ENCODE results near the gene MEG3.

Gene MEG3

DNA sequence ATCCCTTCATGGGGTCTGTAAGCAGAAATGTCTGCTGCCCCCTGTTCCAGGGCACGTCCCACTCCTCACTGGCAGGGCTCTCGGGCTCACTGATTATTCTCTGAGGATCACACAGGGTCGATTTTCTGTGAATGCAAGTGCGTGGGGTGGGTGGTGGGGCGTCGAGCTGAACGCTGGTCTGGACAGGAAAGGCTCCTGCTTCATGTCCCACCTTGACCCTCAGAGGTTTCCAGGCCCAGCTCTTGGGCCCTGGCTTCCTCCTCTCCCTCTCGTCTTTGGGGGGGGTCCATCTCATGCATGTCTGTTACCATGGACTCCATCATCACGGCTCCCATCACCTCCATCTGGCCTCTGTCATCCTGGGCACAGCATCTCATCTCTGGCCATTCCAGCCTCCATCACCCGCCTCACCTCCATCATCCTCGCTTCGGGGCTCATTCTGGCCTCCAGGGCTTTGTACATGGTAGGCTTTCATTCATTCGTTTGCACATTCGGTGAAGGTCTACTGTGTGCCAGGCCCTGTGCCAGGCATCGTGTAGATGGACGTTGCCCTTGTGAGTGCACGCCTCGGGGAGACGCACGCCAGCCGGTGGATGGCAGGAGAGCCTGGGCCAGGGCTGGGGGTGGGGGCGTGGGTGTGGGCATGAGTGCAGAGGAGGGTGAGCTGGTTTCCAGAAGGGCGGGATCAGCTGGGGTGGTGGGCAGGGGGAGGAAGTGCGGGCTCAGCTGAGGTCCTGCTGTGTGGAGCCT lies 42.9 kb downstream of the MEG3 start:
- TF ChIP-seq, protein P1, sequence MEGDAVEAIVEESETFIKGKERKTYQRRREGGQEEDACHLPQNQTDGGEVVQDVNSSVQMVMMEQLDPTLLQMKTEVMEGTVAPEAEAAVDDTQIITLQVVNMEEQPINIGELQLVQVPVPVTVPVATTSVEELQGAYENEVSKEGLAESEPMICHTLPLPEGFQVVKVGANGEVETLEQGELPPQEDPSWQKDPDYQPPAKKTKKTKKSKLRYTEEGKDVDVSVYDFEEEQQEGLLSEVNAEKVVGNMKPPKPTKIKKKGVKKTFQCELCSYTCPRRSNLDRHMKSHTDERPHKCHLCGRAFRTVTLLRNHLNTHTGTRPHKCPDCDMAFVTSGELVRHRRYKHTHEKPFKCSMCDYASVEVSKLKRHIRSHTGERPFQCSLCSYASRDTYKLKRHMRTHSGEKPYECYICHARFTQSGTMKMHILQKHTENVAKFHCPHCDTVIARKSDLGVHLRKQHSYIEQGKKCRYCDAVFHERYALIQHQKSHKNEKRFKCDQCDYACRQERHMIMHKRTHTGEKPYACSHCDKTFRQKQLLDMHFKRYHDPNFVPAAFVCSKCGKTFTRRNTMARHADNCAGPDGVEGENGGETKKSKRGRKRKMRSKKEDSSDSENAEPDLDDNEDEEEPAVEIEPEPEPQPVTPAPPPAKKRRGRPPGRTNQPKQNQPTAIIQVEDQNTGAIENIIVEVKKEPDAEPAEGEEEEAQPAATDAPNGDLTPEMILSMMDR (IDR thresholded peaks at IDR 0.05; ENCODE audit: low read depth, low read length, missing control alignments) = no peak
- no peak for DNase-seq (ENCODE audit: extremely low read depth, low read depth)
- H3K4me3 ChIP-seq (replicated peaks; ENCODE audit: low read depth, low read length) = no peak overlapping the region

DNA sequence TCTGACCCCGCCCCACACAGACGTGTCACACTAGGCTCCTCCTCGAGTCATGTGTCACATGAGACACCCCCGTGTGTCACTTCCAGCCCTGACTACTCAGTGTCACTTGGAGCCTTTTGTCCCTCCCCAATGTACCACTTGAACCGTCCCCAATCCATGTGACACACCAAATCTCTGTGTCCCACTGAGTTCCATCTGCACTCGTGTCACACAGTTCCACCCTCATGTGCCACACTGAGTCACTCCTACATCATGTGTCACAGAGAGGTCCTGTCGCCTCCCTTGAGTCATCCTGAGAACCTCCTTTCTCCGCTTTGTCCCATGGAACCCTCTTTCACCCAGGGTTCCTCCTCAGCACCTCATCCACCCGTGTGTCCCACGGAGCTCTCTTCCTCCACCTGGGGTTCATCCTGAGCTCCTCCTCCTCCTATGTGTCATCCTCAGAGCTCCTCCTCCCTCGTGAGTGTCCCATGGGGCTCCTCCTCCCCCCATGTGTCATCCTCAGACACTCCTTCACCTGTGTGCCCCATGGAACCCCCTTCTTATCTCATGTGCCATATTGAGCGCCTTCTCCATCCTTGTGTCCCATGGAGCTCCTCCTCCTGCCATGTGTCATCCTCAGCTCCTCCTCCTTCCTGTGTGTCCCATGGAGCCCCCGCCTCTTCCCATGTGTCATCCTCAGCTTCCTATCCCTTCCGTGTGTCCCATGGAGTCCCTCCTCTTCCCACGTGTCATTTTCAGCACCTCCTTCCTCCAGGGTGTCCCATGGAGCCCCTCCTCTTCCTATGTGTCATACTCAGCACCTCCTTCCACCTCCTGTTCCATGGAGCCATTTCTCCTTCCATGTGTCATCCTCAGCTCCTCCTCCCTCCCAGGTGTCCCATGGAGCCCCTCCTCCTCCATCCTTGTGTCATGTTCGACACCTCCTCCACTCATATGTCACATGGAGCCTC lies 45.6 kb downstream of the MEG3 start:
- DNase-seq (ENCODE audit: extremely low read depth, low read depth) = no peak
- TF ChIP-seq, protein P1 (IDR thresholded peaks at IDR 0.05; ENCODE audit: low read depth, low read length, missing control alignments) = no peak

DNA sequence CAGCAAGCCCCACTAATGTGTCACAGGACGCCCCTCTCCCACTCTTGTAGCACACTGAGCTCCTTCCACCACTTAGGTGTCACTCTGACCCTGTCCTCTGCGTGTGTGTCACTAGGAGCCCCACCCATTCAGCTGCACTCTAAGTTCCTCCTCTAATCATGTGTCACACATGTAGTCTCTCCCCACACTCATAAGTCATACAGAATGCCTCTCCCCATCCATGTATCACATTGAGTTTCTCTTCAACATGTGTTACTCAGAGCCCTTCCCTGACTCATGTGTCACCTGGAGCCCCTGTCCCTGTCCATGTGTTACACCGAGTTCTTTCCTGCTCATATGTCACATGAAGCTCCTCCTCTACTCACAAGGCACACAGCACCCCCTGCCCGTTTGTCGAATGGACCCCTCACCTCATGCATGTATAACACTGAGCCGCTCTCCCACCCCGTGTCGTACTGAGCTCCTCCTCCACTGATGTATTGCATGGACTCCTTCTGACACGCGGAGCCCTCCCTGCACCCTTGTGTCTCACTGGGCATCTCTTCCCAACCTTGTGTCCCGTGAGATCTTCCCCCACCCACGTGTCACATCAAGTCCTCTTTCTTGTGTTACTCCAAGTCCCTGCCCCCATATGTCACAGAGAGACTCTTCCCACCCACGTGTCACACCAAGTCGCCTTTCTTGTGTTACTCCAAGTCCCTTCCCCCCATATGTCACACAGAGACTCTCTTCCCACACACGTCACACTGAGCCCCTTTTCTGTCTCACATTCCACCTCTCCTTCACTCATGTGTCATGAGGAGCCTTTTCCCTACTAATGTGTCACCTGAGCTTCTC lies 46.6 kb downstream of the MEG3 start:
- no peak overlapping the region for H3K4me3 ChIP-seq (replicated peaks; ENCODE audit: low read depth, low read length)
- DNase-seq (ENCODE audit: extremely low read depth, low read depth) = no peak
- TF ChIP-seq, protein P1 (IDR thresholded peaks at IDR 0.05; ENCODE audit: low read depth, low read length, missing control alignments) = no peak

More for the DNA sequence above, 45.6 kb downstream of the MEG3 start:
- H3K4me3 ChIP-seq (replicated peaks; ENCODE audit: low read depth, low read length) = no peak overlapping the region

DNA sequence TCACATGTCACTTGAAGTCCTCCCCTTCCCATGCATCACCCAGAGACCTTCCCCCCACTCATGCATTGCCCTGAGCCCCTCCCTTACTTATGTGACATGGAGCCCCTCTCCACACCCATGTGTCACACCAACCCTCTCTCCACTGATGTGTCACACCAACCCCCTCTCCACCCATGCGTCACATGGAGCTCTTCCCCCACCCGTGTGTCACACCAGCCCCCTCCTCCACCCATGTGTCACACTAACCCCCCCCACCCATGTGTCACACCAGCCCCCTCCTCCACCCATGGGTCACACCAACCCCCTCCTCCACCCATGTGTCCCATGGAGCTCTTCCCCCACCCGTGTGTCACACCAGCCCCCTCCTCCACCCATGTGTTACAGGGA lies 47.2 kb downstream of the MEG3 start:
- DNase-seq (ENCODE audit: extremely low read depth, low read depth) = no peak

DNA sequence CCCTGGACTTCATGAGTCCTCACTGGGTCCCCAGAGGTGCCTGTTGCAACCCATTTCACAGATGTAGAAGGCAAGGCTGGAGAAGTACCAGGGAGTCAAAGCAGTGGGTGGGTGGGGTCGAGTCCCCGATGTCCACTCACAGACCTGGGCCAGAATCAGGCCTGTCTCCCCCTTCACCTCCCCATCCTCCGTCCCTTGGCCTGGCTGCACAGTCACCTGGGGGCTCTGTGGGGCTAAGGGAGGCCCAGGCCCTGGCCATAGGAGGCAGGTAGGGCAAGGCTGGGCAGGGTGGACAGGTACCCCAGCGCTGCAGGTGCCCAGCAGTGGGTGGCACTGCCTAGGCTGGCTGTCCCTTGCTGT lies 48.1 kb downstream of the MEG3 start:
- H3K4me3 ChIP-seq (replicated peaks; ENCODE audit: low read depth, low read length) = no peak overlapping the region
- DNase-seq (ENCODE audit: extremely low read depth, low read depth) = no peak
- TF ChIP-seq, protein P1 (IDR thresholded peaks at IDR 0.05; ENCODE audit: low read depth, low read length, missing control alignments) = no peak

More for the DNA sequence above, 47.2 kb downstream of the MEG3 start:
- TF ChIP-seq, protein P1 (IDR thresholded peaks at IDR 0.05; ENCODE audit: low read depth, low read length, missing control alignments) = no peak
- no peak overlapping the region for H3K4me3 ChIP-seq (replicated peaks; ENCODE audit: low read depth, low read length)

DNA sequence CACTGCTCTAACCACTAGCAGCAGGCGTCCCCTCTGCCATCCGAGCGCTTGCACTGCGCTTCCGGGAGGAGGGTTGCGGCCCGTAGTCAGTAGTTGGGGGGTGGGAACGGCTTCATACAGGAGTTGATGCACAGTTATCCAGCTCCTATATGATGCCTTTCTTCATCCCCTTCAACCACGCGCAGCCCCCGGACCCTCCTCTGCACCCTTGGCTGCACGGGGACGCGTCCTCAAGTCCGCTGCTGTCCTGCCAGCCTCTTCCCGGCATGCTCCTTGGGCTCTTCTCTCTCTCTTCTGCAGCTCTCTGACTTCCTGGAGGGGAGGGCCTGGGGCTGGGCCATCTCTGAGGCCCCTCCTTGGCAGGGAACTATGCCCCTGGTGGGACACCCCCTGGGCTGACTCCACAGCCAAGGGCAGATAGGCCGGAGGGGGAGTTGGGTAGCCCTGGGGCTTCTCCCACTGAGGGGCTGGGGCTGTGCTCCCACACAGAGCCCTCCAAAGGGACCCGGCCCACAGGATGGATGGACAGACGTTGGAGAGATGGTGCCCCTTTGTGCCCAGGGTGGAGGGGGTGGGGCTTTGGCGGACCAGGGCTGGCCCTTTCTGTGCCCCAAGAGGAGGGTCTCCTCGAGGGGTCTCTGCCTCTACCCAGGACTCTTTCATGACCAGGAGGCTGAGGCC lies 48.6 kb downstream of the MEG3 start:
- DNase-seq (ENCODE audit: extremely low read depth, low read depth) = no peak
- TF ChIP-seq, protein P1 (IDR thresholded peaks at IDR 0.05; ENCODE audit: low read depth, low read length, missing control alignments) = no peak
- H3K4me3 ChIP-seq (replicated peaks; ENCODE audit: low read depth, low read length) = no peak overlapping the region

Data from HFF-Myc (cell line).